ENCODE measurements around the gene RNF123.

RNF123 gene

GRCh38 chr3:49699281-49699979, 10.1 kb downstream of the RNF123 start:
- Histone ChIP-seq H4K20me1 (ENCODE audit: insufficient read depth, low read length, poor library complexity, severe bottlenecking) (no peaks in the 10 kb centered on the region), H3K9me3 (ENCODE audit: insufficient read depth, low read depth, low read length) (no peaks in the 10 kb centered on the region), H3K36me3 (ENCODE audit: insufficient read depth, low read length) (no peaks in the 10 kb centered on the region; the same call in 1 of the 2 replicates), H3K4me3 (ENCODE audit: low read length, poor library complexity, severe bottlenecking) (no peak overlapping the region), H3K4me1 (ENCODE audit: insufficient read depth, low read length, poor library complexity, severe bottlenecking) (no peaks in the 10 kb centered on the region), H3K79me2 (ENCODE audit: insufficient read depth, low read length) (no peaks in the 10 kb centered on the region), H3K9me2 (replicated peaks; ENCODE audit: low read depth, low read length) (no peaks in the 10 kb centered on the region), H3K9ac (ENCODE audit: low read depth, low read length, poor library complexity, severe bottlenecking) (no peak overlapping the region), H2AFZ (ENCODE audit: low read length) (no peak overlapping the region), H3F3A (ENCODE audit: low read depth) (no peaks in the 10 kb centered on the region), H3K4me2 (ENCODE audit: low read depth, low read length, poor library complexity, severe bottlenecking) (no peak overlapping the region), H3K27me3 (ENCODE audit: insufficient read depth, low read length, poor library complexity, severe bottlenecking) (no peaks in the 10 kb centered on the region)
- TF ChIP-seq EZH2phosphoT487 (IDR thresholded peaks at IDR 0.05; ENCODE audit: borderline replicate concordance), result no peak
- no peak for TF ChIP-seq CTCF (conservative IDR thresholded peaks at IDR 0.05; ENCODE audit: low read length)

- TF ChIP-seq CTCF (conservative IDR thresholded peaks at IDR 0.05; ENCODE audit: low read length), result no peak
- no peak for TF ChIP-seq EZH2phosphoT487 (IDR thresholded peaks at IDR 0.05; ENCODE audit: borderline replicate concordance)
- Histone ChIP-seq H2AFZ (ENCODE audit: low read length) (no peak overlapping the region), H3K79me2 (ENCODE audit: insufficient read depth, low read length) (no peaks in the 10 kb centered on the region), H4K20me1 (ENCODE audit: insufficient read depth, low read length, poor library complexity, severe bottlenecking) (no peaks in the 10 kb centered on the region), H3K4me2 (ENCODE audit: low read depth, low read length, poor library complexity, severe bottlenecking) (no peak overlapping the region), H3K9me2 (replicated peaks; ENCODE audit: low read depth, low read length) (no peaks in the 10 kb centered on the region), H3K9ac (ENCODE audit: low read depth, low read length, poor library complexity, severe bottlenecking) (no peak overlapping the region), H3K36me3 (ENCODE audit: insufficient read depth, low read length) (no peaks in the 10 kb centered on the region; the same call in 1 of the 2 replicates), H3K9me3 (ENCODE audit: insufficient read depth, low read depth, low read length) (no peaks in the 10 kb centered on the region), H3K4me1 (ENCODE audit: insufficient read depth, low read length, poor library complexity, severe bottlenecking) (no peaks in the 10 kb centered on the region), H3F3A (ENCODE audit: low read depth) (no peaks in the 10 kb centered on the region), H3K4me3 (ENCODE audit: low read length, poor library complexity, severe bottlenecking) (no peak overlapping the region), H3K27me3 (ENCODE audit: insufficient read depth, low read length, poor library complexity, severe bottlenecking) (no peaks in the 10 kb centered on the region)
Measured at GRCh38 chr3:49700014-49700413, 10.7 kb downstream of the RNF123 start.

- Histone ChIP-seq H3K4me1 (ENCODE audit: insufficient read depth, low read length, poor library complexity, severe bottlenecking) (no peaks in the 10 kb centered on the region), H3K4me3 (ENCODE audit: low read length, poor library complexity, severe bottlenecking) (no peak overlapping the region), H3F3A (ENCODE audit: low read depth) (no peaks in the 10 kb centered on the region), H3K27me3 (ENCODE audit: insufficient read depth, low read length, poor library complexity, severe bottlenecking) (no peaks in the 10 kb centered on the region), H3K9ac (ENCODE audit: low read depth, low read length, poor library complexity, severe bottlenecking) (no peak overlapping the region), H3K4me2 (ENCODE audit: low read depth, low read length, poor library complexity, severe bottlenecking) (no peak overlapping the region), H3K79me2 (ENCODE audit: insufficient read depth, low read length) (no peaks in the 10 kb centered on the region), H3K9me2 (replicated peaks; ENCODE audit: low read depth, low read length) (no peaks in the 10 kb centered on the region), H3K36me3 (ENCODE audit: insufficient read depth, low read length) (no peaks in the 10 kb centered on the region; the same call in 1 of the 2 replicates), H3K9me3 (ENCODE audit: insufficient read depth, low read depth, low read length) (no peaks in the 10 kb centered on the region), H4K20me1 (ENCODE audit: insufficient read depth, low read length, poor library complexity, severe bottlenecking) (no peaks in the 10 kb centered on the region), H2AFZ (ENCODE audit: low read length) (no peak overlapping the region)
- no peak for TF ChIP-seq EZH2phosphoT487 (IDR thresholded peaks at IDR 0.05; ENCODE audit: borderline replicate concordance)
- peak; percentile 48; the same call in 1 of the 2 replicates for TF ChIP-seq CTCF (conservative IDR thresholded peaks at IDR 0.05; ENCODE audit: low read length)
Measured at GRCh38 chr3:49700453-49701128, 11.2 kb downstream of the RNF123 start.
